GM21619 (cell line): ENCODE measurements around the gene TM4SF18.

Experiments
- ATAC-seq: cut with Tn5 transposase; IDR thresholded peaks from one replicate; pipeline ENCODE4 v1.9.1; 2021; ENCODE audit not compliant: unreplicated experiment

The TM4SF18 gene

GRCh38 chr3:149330609-149331331 is 2.7 kb downstream of the TM4SF18 start:
- no peak for ATAC-seq

- no peak for ATAC-seq
Measured at GRCh38 chr3:149327156-149327555, 6.3 kb downstream of the TM4SF18 start.

- no peak for ATAC-seq
Measured at GRCh38 chr3:149325581-149325980, 7.9 kb downstream of the TM4SF18 start.

GRCh38 chr3:149324332-149324731 is 9.1 kb downstream of the TM4SF18 start:
- ATAC-seq, result no peak

- ATAC-seq, result no peak
Measured at GRCh38 chr3:149321640-149322039, 11.8 kb downstream of the TM4SF18 start.

- no peak for ATAC-seq
Measured at GRCh38 chr3:149321136-149321535, 12.3 kb downstream of the TM4SF18 start.

- ATAC-seq, result no peak
Measured at GRCh38 chr3:149319750-149320149, 13.7 kb downstream of the TM4SF18 start.

GRCh38 chr3:149317072-149317471 is 16.4 kb downstream of the TM4SF18 start:
- ATAC-seq, result no peak

- ATAC-seq, result no peak
Measured at GRCh38 chr3:149316437-149316836, 17.0 kb downstream of the TM4SF18 start.

- no peak for ATAC-seq
Measured at GRCh38 chr3:149315694-149316093, 17.7 kb downstream of the TM4SF18 start.

GRCh38 chr3:149314807-149315578 is 18.4 kb downstream of the TM4SF18 start:
- ATAC-seq, result no peak

GRCh38 chr3:149313542-149313941 is 19.9 kb downstream of the TM4SF18 start:
- no peak for ATAC-seq

- no peak for ATAC-seq
Measured at GRCh38 chr3:149310796-149311534, 22.5 kb downstream of the TM4SF18 start.

GRCh38 chr3:149307435-149307783 is 26.0 kb downstream of the TM4SF18 start:
- no peak for ATAC-seq

- ATAC-seq, result no peak
Measured at GRCh38 chr3:149306751-149307434, 26.5 kb downstream of the TM4SF18 start.

- ATAC-seq, result no peak
Measured at GRCh38 chr3:149305376-149305775, 28.1 kb downstream of the TM4SF18 start.

- peak; percentile 75 for ATAC-seq
Measured at GRCh38 chr3:149299938-149300801, 33.3 kb downstream of the TM4SF18 start.

GRCh38 chr3:149296972-149297371 is 36.5 kb downstream of the TM4SF18 start:
- ATAC-seq, result no peak

- ATAC-seq, result no peak
Measured at GRCh38 chr3:149292666-149293065, 40.8 kb downstream of the TM4SF18 start.

GRCh38 chr3:149291178-149291577 is 42.3 kb downstream of the TM4SF18 start:
- no peak for ATAC-seq
